ENCODE measurements around the gene UPF2. TPM values are rescaled to one million over a fixed set of nuclear protein-coding genes. Genes with fewer than 3 reads are reported as not detected.

The UPF2 gene
- total and polyA plus RNA-seq, 2 of the 13 experiments (the other 11 are each of a cell fraction or from before 2014, with no cell fraction given) = 6.2 to 14.5 TPM

- TF ChIP-seq ZNF646 (CRISPR knock-in tag; IDR thresholded peaks at IDR 0.05) = no peak
- no peak for TF ChIP-seq NFE2 (CRISPR knock-in tag; IDR thresholded peaks at IDR 0.05)
- peak; percentile 66 for TF ChIP-seq ZNF605 (CRISPR knock-in tag; IDR thresholded peaks at IDR 0.05)
- TF ChIP-seq ZNF572 (CRISPR knock-in tag; IDR thresholded peaks at IDR 0.05) = no peak
- TF ChIP-seq FUBP1 (CRISPR knock-in tag; IDR thresholded peaks at IDR 0.05; ENCODE audit: borderline replicate concordance) = no peak
- TF ChIP-seq BCL6 (CRISPR knock-in tag; IDR thresholded peaks at IDR 0.05) = peak; percentile 57
- peak; percentile 53; the same call in 1 of the 2 replicates for TF ChIP-seq ZGPAT (CRISPR knock-in tag; IDR thresholded peaks at IDR 0.05)
- no peak for TF ChIP-seq KDM4B (CRISPR knock-in tag; IDR thresholded peaks at IDR 0.05)
- no peak for TF ChIP-seq CBFB (CRISPR knock-in tag; IDR thresholded peaks at IDR 0.05)
- TF ChIP-seq FOSL2 (CRISPR knock-in tag; IDR thresholded peaks at IDR 0.05) = peak; percentile 26; the same call in 1 of the 2 replicates
- TF ChIP-seq ZFP91 (CRISPR knock-in tag; IDR thresholded peaks at IDR 0.05; ENCODE audit: borderline replicate concordance) = peak; percentile 80; the same call in 1 of the 2 replicates
- TF ChIP-seq JDP2 (CRISPR knock-in tag; IDR thresholded peaks at IDR 0.05; ENCODE audit: borderline replicate concordance) = no peak
- no peak for TF ChIP-seq KLF9 (CRISPR knock-in tag; IDR thresholded peaks at IDR 0.05; ENCODE audit: low read depth)
- no peak for TF ChIP-seq RBFOX2 (IDR thresholded peaks at IDR 0.05; ENCODE audit: low read depth, low read length)
- no peak for TF ChIP-seq PAWR (CRISPR knock-in tag; IDR thresholded peaks at IDR 0.05; ENCODE audit: borderline replicate concordance)
- TF ChIP-seq SCMH1 (CRISPR knock-in tag; IDR thresholded peaks at IDR 0.05; ENCODE audit: borderline replicate concordance) = no peak
- TF ChIP-seq ZNF468 (CRISPR knock-in tag; IDR thresholded peaks at IDR 0.05) = no peak
- 0 out of 2 replicates have a peak, but pooled peaks have one; percentile 33 for TF ChIP-seq ZNF780A (CRISPR knock-in tag; IDR thresholded peaks at IDR 0.05)
Measured at GRCh38 chr10:11881477-11882417, 160.9 kb downstream of the UPF2 start (continued).
